IMR-90 (cell line): Measurements from ENCODE around the gene DGKB. TPM values are rescaled to one million over a fixed set of nuclear protein-coding genes. Genes with fewer than 3 reads are reported as not detected.

ENCODE experiments used
- ATAC-seq: fragments of 200-7000 bp; cut with Tn5 transposase; 2 replicates; pipeline ENCODE4 v1.9.1; 2020; ENCODE audit warnings: low read depth, mild to moderate bottlenecking, moderate library complexity
- BruUV-seq: library from RNA; stranded (reverse); fragments of 400-500 nt; replicated peaks from 2 replicates; lab custom pipeline; 2021; lab: Mats Ljungman, UMichigan
- CTCF ChIA-PET: fragments of 300-600 bp; formaldehyde crosslinking; extraction: SDS; loops from one replicate; lab custom pipeline; 2021; ENCODE audit warnings: antibody characterized with exemption; lab: Yijun Ruan, JAX
- POLR2A ChIA-PET: fragments of 300-600 bp; sonication (Branson Sonifier 250); formaldehyde crosslinking; loops from one replicate; lab custom pipeline; 2022; ENCODE audit warnings: antibody characterized with exemption; ENCODE audit not compliant: unreplicated experiment; lab: Charles Lee
- DNase-seq: peaks from one replicate; pipeline ENCODE4 v3.0.0; 2013
- H2AFZ ChIP-seq: replicated peaks from 2 replicates; pipeline ENCODE3; 2013; ENCODE audit warnings: low read length, mild to moderate bottlenecking; ENCODE audit not compliant: poor library complexity
- H2AK5ac ChIP-seq: 2 replicates; pipeline ENCODE4 v1.6.1; 2013; ENCODE audit warnings: low read depth, low read length, inconsistent platforms
- H2AK9ac ChIP-seq: replicated peaks from 2 replicates; pipeline ENCODE3; 2013; ENCODE audit warnings: mild to moderate bottlenecking, low read depth, low read length, moderate library complexity; ENCODE audit not compliant: poor library complexity
- H2BK120ac ChIP-seq: 2 replicates; pipeline ENCODE4 v1.6.1; 2013; ENCODE audit warnings: low read depth, low read length, inconsistent platforms
- H2BK15ac ChIP-seq: 3 replicates; pipeline ENCODE4 v1.6.1; 2013; ENCODE audit warnings: low read depth, low read length, inconsistent platforms
- H2BK20ac ChIP-seq: 2 replicates; pipeline ENCODE4 v1.6.1; 2013; ENCODE audit warnings: low read depth, mild to moderate bottlenecking, inconsistent platforms, low read length, moderate library complexity
- H2BK5ac ChIP-seq: 2 replicates; pipeline ENCODE4 v1.6.1; 2013; ENCODE audit warnings: mild to moderate bottlenecking, low read depth, low read length, inconsistent platforms; ENCODE audit not compliant: poor library complexity, severe bottlenecking
- H3K14ac ChIP-seq: replicated peaks from 2 replicates; pipeline ENCODE4 v1.6.1; 2013; ENCODE audit warnings: low read depth, low read length, inconsistent platforms
- H3K18ac ChIP-seq: 2 replicates; pipeline ENCODE4 v1.6.1; 2013; ENCODE audit warnings: low read depth, low read length, control low read depth
- H3K23ac ChIP-seq: 2 replicates; pipeline ENCODE4 v1.6.1; 2013; ENCODE audit warnings: low read depth, low read length, inconsistent platforms
- H3K27ac ChIP-seq: 2 replicates; pipeline ENCODE4 v1.5.1; 2013; ENCODE audit warnings: mild to moderate bottlenecking, control low read depth, low read length; ENCODE audit not compliant: insufficient read depth
- H3K27me3 ChIP-seq: 2 replicates; pipeline ENCODE4 v1.6.1; 2013; ENCODE audit warnings: low read length; ENCODE audit not compliant: control insufficient read depth, insufficient read depth
- H3K36me3 ChIP-seq: 2 replicates; pipeline ENCODE4 v1.6.1; 2013; ENCODE audit warnings: low read length, mixed read lengths; ENCODE audit not compliant: control insufficient read depth, insufficient read depth
- H3K4ac ChIP-seq: 2 replicates; pipeline ENCODE4 v1.6.1; 2013; ENCODE audit warnings: low read depth, low read length, inconsistent platforms
- H3K4me1 ChIP-seq: 2 replicates; pipeline ENCODE4 v1.6.1; 2013; ENCODE audit warnings: low read length, mixed read lengths; ENCODE audit not compliant: control insufficient read depth, insufficient read depth
- H3K4me2 ChIP-seq: 2 replicates; pipeline ENCODE4 v1.6.1; 2013; ENCODE audit warnings: low read depth, mild to moderate bottlenecking, control low read depth, low read length, moderate library complexity
- H3K4me3 ChIP-seq: 2 replicates; pipeline ENCODE4 v1.5.1; 2013; ENCODE audit warnings: low read depth, mild to moderate bottlenecking, control low read depth, low read length, moderate library complexity; ENCODE audit not compliant: insufficient read depth
- H3K56ac ChIP-seq: 2 replicates; pipeline ENCODE4 v1.6.1; 2013; ENCODE audit warnings: low read length, inconsistent platforms; ENCODE audit not compliant: insufficient read depth; ENCODE audit errors: extremely low read depth
- H3K79me1 ChIP-seq, 2 experiments: 2 replicates each; pipeline ENCODE4 v1.6.1; 2013; ENCODE audit warnings: low read length in 2 of 2, inconsistent platforms in 1 of 2, low read depth in 1 of 2
- H3K9ac ChIP-seq: 2 replicates; pipeline ENCODE4 v1.6.1; 2013; ENCODE audit warnings: low read depth, low read length, control low read depth
- H3K9me1 ChIP-seq: 2 replicates; pipeline ENCODE4 v1.6.1; 2013; ENCODE audit warnings: low read length, inconsistent platforms; ENCODE audit not compliant: insufficient read depth
- H3K9me3 ChIP-seq: 2 replicates; pipeline ENCODE4 v1.6.1; 2013; ENCODE audit warnings: low read length; ENCODE audit not compliant: control insufficient read depth, insufficient read depth
- H4K20me1 ChIP-seq: 2 replicates; pipeline ENCODE4 v1.6.1; 2013; ENCODE audit warnings: low read length, inconsistent platforms; ENCODE audit not compliant: insufficient read depth
- H4K5ac ChIP-seq: 2 replicates; pipeline ENCODE4 v1.6.1; 2013; ENCODE audit warnings: mild to moderate bottlenecking, low read depth, low read length, control low read depth
- H4K8ac ChIP-seq, 2 experiments: 2 replicates each; pipeline ENCODE4 v1.6.1; 2013; ENCODE audit warnings: low read depth in 2 of 2, low read length in 2 of 2, control low read depth in 1 of 2, inconsistent platforms in 1 of 2
- H4K91ac ChIP-seq: 2 replicates; pipeline ENCODE4 v1.6.1; 2013; ENCODE audit warnings: low read depth, low read length, inconsistent platforms; ENCODE audit not compliant: insufficient read depth
- FOS ChIP-seq: fragments of 150-350 bp; IDR thresholded peaks from 2 replicates; pipeline ENCODE4 v1.6.1; 2016; ENCODE audit warnings: low read depth, low read length
- MAZ ChIP-seq: IDR thresholded peaks from 2 replicates; pipeline ENCODE4 v1.6.1; 2012; ENCODE audit warnings: low read depth, mild to moderate bottlenecking, low read length, improper control_type of control experiment, moderate library complexity, borderline replicate concordance
- NFE2L2 ChIP-seq: fragments of 150-350 bp; IDR thresholded peaks from 2 replicates; pipeline ENCODE4 v1.6.1; 2016; ENCODE audit warnings: low read depth, mild to moderate bottlenecking, low read length
- POLR2A ChIP-seq: IDR thresholded peaks from 2 replicates; pipeline ENCODE4 v1.6.1; 2012; ENCODE audit warnings: mild to moderate bottlenecking, low read depth, low read length
- WGBS, 2 experiments: methylation state at CpG; one replicate each; pipeline versions ENCODE4 v1.1.5 to v1.1.7; 2013; ENCODE audit warnings: missing lambda C conversion rate in 2 of 2; ENCODE audit not compliant: insufficient read length in 1 of 2; ENCODE audit errors: extremely low coverage in 2 of 2; 5-methylcytosine and 5-hydroxymethylcytosine counted together
- dilution Hi-C: fragments of 300-500 bp; cut with HindIII; formaldehyde crosslinking; loops from one replicate; pipeline ENCODE4 v1.14.3; 2018; ENCODE audit warnings: low sequenced_read_pairs; ENCODE audit not compliant: unreplicated experiment
- in situ Hi-C: fragments of 300-500 bp; cut with MboI; formaldehyde crosslinking; loops from 3 replicates; pipeline ENCODE4 v1.14.3; 2019; ENCODE audit warnings: low sequenced_read_pairs, inconsistent platforms, mixed read lengths
- intact Hi-C: fragments of 100-400 bp; cut with micrococcal nuclease; formaldehyde crosslinking; loops from 2 replicates; pipeline ENCODE4 v1.10.0; 2022
- polyA plus RNA-seq, 3 experiments: library from polyadenylated mRNA; depleted of rRNA; stranded (reverse); fragments of >200 nt; gene quantifications; 2 replicates each; pipeline ENCODE4 v1.2.3, GENCODE V29; 2012; ENCODE audit warnings: low replicate concordance in 1 of 3
- total RNA-seq: library from RNA; depleted of rRNA; stranded (reverse); fragments of >200 nt; gene quantifications from 2 replicates; pipeline ENCODE4 v1.2.3, GENCODE V29; 2012
- TF ChIP-seq, protein P1 (sequence below): fragments of 150-350 bp; IDR thresholded peaks from 2 replicates; pipeline ENCODE4 v1.6.1; 2017; ENCODE audit warnings: mild to moderate bottlenecking, antibody characterized with exemption, low read length, low read depth

The DGKB gene
- total and polyA plus RNA-seq, 2 of the 4 experiments (the other 2 are of a cell fraction): not detected

DNA sequence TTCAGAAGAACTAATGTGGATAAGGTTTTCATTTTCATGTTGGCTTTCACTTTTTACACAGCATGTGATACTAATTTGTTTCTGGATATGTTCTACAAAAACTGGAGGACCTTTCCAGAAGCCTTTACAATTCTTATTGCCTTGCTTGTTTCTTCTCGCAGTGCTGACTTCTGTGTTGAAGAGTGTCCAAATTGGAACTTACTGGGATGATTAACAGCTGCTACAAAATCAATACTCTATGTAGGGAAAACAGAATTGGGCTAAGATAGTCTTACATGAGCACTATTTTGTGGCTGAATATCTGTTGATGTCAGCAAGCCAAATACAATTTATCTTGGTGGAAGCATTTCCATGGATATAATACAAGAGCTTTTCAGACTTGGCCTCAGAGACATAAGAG, 351.2 kb downstream of the DGKB start:
- in situ Hi-C loops (no loop called here), intact Hi-C loops (no loop called here), dilution Hi-C loops (no loop called here)
- Histone ChIP-seq H3K27me3 (no peaks in the 10 kb centered on the region), H3K9ac (no peak overlapping the region), H2BK20ac (no peak overlapping the region), H3K9me3 (no peaks in the 10 kb centered on the region), H2AK9ac (no peak overlapping the region), H3K4me1 (no peaks in the 10 kb centered on the region), H3K14ac (no peak overlapping the region), H2AK5ac (no peak overlapping the region), H2BK5ac (no peak overlapping the region), H3K4me2 (no peak overlapping the region), H3K36me3 (no peaks in the 10 kb centered on the region), H4K20me1 (no peaks in the 10 kb centered on the region), H3K4me3 (no peak overlapping the region), H2BK15ac (no peak overlapping the region), H3K27ac (no peak overlapping the region), H2BK120ac (no peak overlapping the region), H3K56ac (no peak overlapping the region), H4K91ac (no peak overlapping the region), H4K5ac (no peak overlapping the region), H3K79me1 (no peaks in the 10 kb centered on the region), H4K8ac (no peak overlapping the region), H3K4ac (no peak overlapping the region), H3K18ac (no peak overlapping the region), H3K9me1 (no peaks in the 10 kb centered on the region), H3K23ac (no peak overlapping the region), H2AFZ (no peak overlapping the region)
- DNase-seq (no peak), ATAC-seq (no peak)
- no TSS peak for BruUV-seq
- no CpG with 5 or more reads among the region's 1 CpG for WGBS, 2 experiments
- ChIA-PET CTCF (no interaction called here), POLR2A (no interaction called here)
- TF ChIP-seq MAZ (no peak), FOS (no peak), POLR2A (no peak), NFE2L2 (no peak)
- TF ChIP-seq, protein P1, sequence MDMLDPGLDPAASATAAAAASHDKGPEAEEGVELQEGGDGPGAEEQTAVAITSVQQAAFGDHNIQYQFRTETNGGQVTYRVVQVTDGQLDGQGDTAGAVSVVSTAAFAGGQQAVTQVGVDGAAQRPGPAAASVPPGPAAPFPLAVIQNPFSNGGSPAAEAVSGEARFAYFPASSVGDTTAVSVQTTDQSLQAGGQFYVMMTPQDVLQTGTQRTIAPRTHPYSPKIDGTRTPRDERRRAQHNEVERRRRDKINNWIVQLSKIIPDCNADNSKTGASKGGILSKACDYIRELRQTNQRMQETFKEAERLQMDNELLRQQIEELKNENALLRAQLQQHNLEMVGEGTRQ: no peak
